Measurements from ENCODE around the gene COL5A1. TPM values are rescaled to one million over a fixed set of nuclear protein-coding genes. Genes with fewer than 3 reads are reported as not detected.
"Not testable (repeated sequence)": the region's sequence is repeated elsewhere in the genome, so short reads cannot be mapped to it uniquely, and the experiment has no call there.

The COL5A1 gene
- total RNA-seq, 1 experiment from 2014 or later: 165 TPM

- Histone ChIP-seq H3K4me1 (replicated peaks) (no peaks in the 10 kb centered on the region), H3K4me3 (no peak overlapping the region), H3K27ac (no peak overlapping the region), H3K27me3 (replicated peaks) (no peaks in the 10 kb centered on the region), H3K36me3 (no peaks in the 10 kb centered on the region), H3K9me3 (replicated peaks) (peaks cover 10% of the 10 kb centered on the region)
- peak in 1 of 2 experiments; percentile 12 for DNase-seq (ENCODE audit: low read depth in 1 of 2, low spot score in 2 of 2)
Observed at GRCh38 chr9:134850611-134851010, 209.0 kb downstream of the COL5A1 start.

DNA sequence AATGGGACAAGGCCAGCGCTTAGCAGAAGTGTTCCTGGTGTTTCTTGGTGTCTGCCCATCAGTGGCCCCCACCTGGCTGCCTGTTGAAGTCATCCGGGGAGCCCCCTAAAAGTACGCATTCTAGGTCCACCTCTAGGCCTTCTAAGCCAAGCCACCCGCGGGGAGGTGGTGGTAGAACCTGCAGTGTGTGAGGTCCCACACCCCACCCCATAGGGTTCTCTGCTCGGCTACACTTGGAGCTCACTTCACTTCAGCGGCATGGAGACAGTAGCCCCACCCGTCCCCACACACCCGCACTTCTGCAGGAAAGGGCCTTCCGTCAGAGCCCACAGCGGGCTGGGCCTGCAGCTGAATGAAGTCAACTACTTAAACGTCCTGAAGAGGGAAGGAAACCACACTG is 209.4 kb downstream of the COL5A1 start:
- Histone ChIP-seq H3K4me1 (replicated peaks) (no peaks in the 10 kb centered on the region), H3K4me3 (no peak overlapping the region), H3K27me3 (replicated peaks) (no peaks in the 10 kb centered on the region), H3K36me3 (no peaks in the 10 kb centered on the region), H3K9me3 (replicated peaks) (peaks cover 10% of the 10 kb centered on the region), H3K27ac (no peak overlapping the region)
- no peak for DNase-seq (ENCODE audit: low read depth in 1 of 2, low spot score in 2 of 2)

DNA sequence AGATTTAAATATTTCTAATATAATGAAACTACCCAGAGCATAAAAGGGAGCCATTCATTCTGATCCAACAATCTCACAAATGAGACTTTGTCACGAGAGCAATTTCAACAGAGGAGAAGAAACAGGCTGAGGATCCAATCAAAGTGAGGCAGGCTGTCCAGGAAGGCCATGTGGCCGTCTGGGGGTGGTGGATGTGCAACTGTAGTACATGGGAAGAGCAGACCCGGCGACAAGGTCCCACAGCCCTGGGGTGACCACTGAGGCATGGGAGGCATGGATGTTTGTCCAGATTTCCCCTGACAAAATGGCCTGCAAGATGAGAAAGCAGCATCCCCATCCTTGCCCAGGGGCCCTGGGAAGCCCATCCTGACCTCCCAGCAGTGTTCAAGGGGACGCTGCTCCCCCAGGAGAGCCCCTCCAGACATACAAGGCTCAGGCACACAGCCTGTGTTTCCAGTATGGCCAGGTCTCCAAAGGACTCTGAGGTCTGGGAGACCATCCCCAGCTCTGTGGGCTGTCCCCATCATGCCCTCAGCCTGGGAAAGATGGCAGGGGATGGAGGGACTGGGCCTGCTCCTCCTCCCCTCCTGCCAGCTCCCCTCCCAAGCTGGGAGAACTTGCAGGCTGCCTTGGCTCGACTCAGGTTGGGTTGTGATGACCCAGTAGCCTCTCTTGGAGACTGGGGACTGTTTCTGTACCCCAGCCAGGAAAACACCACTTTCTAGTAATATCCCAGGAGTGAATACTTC is 211.5 kb downstream of the COL5A1 start:
- Histone ChIP-seq H3K27me3 (replicated peaks) (no peaks in the 10 kb centered on the region), H3K36me3 (no peaks in the 10 kb centered on the region), H3K4me3 (no peak overlapping the region), H3K9me3 (replicated peaks) (peaks cover 7% of the 10 kb centered on the region), H3K4me1 (replicated peaks) (peaks cover under 1% of the 10 kb centered on the region; the same call in 1 of the 2 replicates), H3K27ac (no peak overlapping the region)
- peak in 1 of 2 experiments; percentile 22 for DNase-seq (ENCODE audit: low read depth in 1 of 2, low spot score in 2 of 2)

DNA sequence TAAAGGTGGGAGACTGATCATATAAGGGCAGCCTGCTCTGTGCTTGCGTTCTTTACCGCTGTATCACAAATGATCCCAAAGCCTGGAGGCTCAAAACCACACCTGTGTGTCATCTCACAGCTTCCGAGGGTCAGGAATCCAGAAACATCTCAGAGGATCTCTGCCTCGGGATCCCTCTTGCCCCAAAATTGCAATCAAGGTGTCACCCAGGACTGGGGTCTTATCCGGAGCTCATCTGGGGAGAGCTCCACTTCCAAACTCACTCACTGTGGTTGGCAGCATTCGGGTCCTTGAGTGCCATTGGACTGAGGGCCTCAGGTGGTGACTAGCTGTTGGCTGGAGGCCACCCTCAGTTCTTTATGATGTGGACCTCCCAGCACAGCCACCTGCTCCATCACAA is 212.3 kb downstream of the COL5A1 start:
- peaks cover 8% of the 10 kb centered on the region; the same call in 1 of the 2 replicates for H3K4me1 ChIP-seq (replicated peaks)
- DNase-seq (ENCODE audit: low read depth in 1 of 2, low spot score in 2 of 2): peak in 1 of 2 experiments; percentile 4
- H3K4me3 ChIP-seq: no peak overlapping the region
- no peak overlapping the region for H3K27ac ChIP-seq
- H3K36me3 ChIP-seq: no peaks in the 10 kb centered on the region
- no peaks in the 10 kb centered on the region for H3K27me3 ChIP-seq (replicated peaks)
- peaks cover 3% of the 10 kb centered on the region; the same call in 1 of the 2 replicates for H3K9me3 ChIP-seq (replicated peaks)

DNA sequence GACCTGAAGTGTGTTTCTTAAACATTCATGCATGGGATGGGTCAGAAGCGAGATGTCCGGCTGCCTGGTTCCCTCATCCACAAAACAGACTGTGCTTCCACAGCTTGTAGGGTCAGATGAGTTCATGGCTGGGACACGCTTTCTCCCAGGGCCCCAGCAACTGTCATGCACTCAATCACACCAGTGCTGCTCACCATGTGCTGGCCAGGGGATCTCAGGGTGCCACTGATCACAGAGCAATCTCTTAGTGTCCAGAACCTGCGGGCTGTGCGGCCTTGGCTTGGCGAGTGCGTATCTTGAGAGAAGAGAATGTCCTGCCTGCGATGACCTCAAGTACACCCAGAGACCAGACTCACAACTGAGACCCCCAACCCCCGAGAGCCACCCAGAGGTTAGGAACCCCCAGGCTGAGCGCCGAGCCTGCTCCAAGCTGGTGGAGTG is 213.0 kb downstream of the COL5A1 start:
- H3K4me3 ChIP-seq: no peak overlapping the region
- no peak for DNase-seq (ENCODE audit: low read depth in 1 of 2, low spot score in 2 of 2)
- H3K36me3 ChIP-seq: no peaks in the 10 kb centered on the region
- H3K27me3 ChIP-seq (replicated peaks): no peaks in the 10 kb centered on the region
- H3K27ac ChIP-seq: no peak overlapping the region
- peaks cover 3% of the 10 kb centered on the region; the same call in 1 of the 2 replicates for H3K9me3 ChIP-seq (replicated peaks)
- H3K4me1 ChIP-seq (replicated peaks): peaks cover 8% of the 10 kb centered on the region; the same call in 1 of the 2 replicates

GRCh38 chr9:134855231-134855899 is 213.8 kb downstream of the COL5A1 start:
- H3K27me3 ChIP-seq (replicated peaks): no peaks in the 10 kb centered on the region
- H3K27ac ChIP-seq: no peak overlapping the region
- no peak for DNase-seq (ENCODE audit: low read depth in 1 of 2, low spot score in 2 of 2)
- H3K36me3 ChIP-seq: no peaks in the 10 kb centered on the region
- H3K9me3 ChIP-seq (replicated peaks): peaks cover 3% of the 10 kb centered on the region; the same call in 1 of the 2 replicates
- H3K4me3 ChIP-seq: no peak overlapping the region
- peaks cover 8% of the 10 kb centered on the region; the same call in 1 of the 2 replicates for H3K4me1 ChIP-seq (replicated peaks)

DNA sequence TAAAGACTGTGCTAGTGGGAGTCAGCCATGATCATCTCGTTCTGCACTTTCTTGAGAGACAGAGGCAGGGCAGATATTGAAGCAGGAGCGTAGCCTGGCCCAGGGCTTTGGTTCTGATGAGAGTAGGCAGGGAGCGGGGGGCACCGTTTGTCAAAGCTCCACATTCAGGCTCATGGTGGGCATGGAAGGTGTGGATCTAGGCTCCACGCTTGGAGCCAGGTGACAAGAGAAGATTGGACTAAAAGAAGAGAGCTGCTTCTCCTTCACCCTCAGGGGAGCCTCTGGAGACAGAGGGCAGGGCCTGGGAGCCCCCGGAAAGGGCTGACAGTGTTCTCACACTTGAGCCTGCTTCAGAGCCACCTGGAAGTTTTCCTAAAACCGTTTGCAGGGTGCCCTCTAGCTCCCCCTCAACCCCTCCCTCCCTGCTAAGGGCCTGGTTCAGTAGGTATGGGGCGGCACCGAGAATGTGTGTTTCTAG is 214.3 kb downstream of the COL5A1 start:
- DNase-seq (ENCODE audit: low read depth in 1 of 2, low spot score in 2 of 2): no peak
- Histone ChIP-seq H3K27me3 (replicated peaks) (no peaks in the 10 kb centered on the region), H3K4me3 (no peak overlapping the region), H3K4me1 (replicated peaks) (peaks cover 8% of the 10 kb centered on the region; the same call in 1 of the 2 replicates), H3K36me3 (no peaks in the 10 kb centered on the region), H3K9me3 (replicated peaks) (peaks cover 3% of the 10 kb centered on the region; the same call in 1 of the 2 replicates), H3K27ac (no peak overlapping the region)

DNA sequence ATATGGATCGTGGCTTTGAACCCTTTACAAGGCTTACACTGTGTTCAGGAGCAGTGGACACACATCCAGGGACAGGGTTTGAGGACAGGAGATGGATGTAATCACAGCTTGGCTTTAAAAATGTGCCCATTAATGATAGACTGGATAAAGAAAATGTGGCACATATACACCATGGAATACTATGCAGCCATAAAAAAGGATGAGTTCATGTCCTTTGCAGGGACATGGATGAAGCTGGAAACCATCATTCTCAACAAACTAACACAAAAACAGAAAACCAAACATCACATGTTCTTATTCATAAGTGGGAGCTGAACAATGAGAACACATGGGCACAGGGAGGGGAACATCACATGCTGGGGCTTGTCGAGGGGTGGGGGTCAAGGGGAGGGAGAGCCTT is 215.8 kb downstream of the COL5A1 start:
- DNase-seq (ENCODE audit: low read depth in 1 of 2, low spot score in 2 of 2); H3K27me3 ChIP-seq (replicated peaks); H3K9me3 ChIP-seq (replicated peaks); H3K4me1 ChIP-seq (replicated peaks); H3K4me3 ChIP-seq; H3K27ac ChIP-seq; H3K36me3 ChIP-seq: not testable (repeated sequence)

GRCh38 chr9:134858051-134858841 is 216.6 kb downstream of the COL5A1 start:
- Histone ChIP-seq H3K9me3 (replicated peaks) (no peaks in the 10 kb centered on the region), H3K4me1 (replicated peaks) (peaks cover 8% of the 10 kb centered on the region; the same call in 1 of the 2 replicates), H3K27me3 (replicated peaks) (no peaks in the 10 kb centered on the region), H3K4me3 (no peak overlapping the region), H3K27ac (no peak overlapping the region), H3K36me3 (no peaks in the 10 kb centered on the region)
- peak; percentile 28 to 48 for DNase-seq (ENCODE audit: low read depth in 1 of 2, low spot score in 2 of 2)

- H3K4me1 ChIP-seq (replicated peaks): peaks cover 8% of the 10 kb centered on the region; the same call in 1 of the 2 replicates
- peak in 1 of 2 experiments; percentile 8 for DNase-seq (ENCODE audit: low read depth in 1 of 2, low spot score in 2 of 2)
- H3K36me3 ChIP-seq: no peaks in the 10 kb centered on the region
- H3K9me3 ChIP-seq (replicated peaks): no peaks in the 10 kb centered on the region
- H3K27ac ChIP-seq: no peak overlapping the region
- H3K4me3 ChIP-seq: no peak overlapping the region
- H3K27me3 ChIP-seq (replicated peaks): no peaks in the 10 kb centered on the region
Observed at GRCh38 chr9:134860510-134860909, 218.9 kb downstream of the COL5A1 start.

DNA sequence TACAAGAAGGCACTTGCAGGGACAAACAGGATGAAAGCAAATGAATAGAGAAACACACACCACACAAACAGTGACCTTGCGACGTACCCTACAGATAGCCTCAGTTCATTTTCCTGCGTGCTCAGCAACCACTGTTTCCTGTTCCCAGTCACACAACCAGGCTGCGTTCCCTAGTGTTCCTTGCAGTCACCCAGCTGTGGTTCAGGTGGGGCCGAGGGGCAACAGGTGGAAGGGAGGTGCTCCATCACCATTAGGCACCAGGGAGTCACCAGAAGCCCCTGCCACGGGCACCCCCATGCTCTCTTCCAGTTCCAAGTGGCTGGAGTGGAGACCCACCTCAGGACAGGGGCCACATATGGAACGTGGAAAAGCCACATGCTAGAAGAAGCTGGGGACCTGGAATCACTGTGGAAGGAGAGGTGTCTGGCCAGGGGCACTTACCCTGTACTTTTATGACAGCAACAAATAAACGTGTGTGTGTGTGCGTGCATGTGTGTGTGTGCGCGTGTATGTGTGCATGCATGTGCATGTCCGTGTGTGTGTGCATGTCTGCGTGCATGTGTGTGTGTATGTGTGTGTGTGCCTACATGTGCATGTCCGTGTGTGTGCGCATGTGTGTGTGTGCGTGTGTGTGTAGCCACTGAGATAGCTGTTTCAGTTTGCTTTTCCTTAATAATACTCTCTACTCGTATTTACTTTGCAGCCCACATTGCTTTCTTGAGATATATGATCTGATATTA is 220.2 kb downstream of the COL5A1 start:
- peak in 1 of 2 experiments; percentile 39 for DNase-seq (ENCODE audit: low read depth in 1 of 2, low spot score in 2 of 2)
- Histone ChIP-seq H3K4me1 (replicated peaks) (peaks cover 8% of the 10 kb centered on the region; the same call in 1 of the 2 replicates), H3K27me3 (replicated peaks) (no peaks in the 10 kb centered on the region), H3K9me3 (replicated peaks) (no peaks in the 10 kb centered on the region), H3K27ac (no peak overlapping the region), H3K4me3 (no peak overlapping the region), H3K36me3 (no peaks in the 10 kb centered on the region)

- peaks cover 4% of the 10 kb centered on the region; the same call in 1 of the 2 replicates for H3K4me1 ChIP-seq (replicated peaks)
- H3K36me3 ChIP-seq: no peaks in the 10 kb centered on the region
- no peak overlapping the region for H3K27ac ChIP-seq
- DNase-seq (ENCODE audit: low read depth in 1 of 2, low spot score in 2 of 2): peak in 1 of 2 experiments; percentile 31
- no peaks in the 10 kb centered on the region for H3K27me3 ChIP-seq (replicated peaks)
- H3K9me3 ChIP-seq (replicated peaks): no peaks in the 10 kb centered on the region
- H3K4me3 ChIP-seq: no peak overlapping the region
Observed at GRCh38 chr9:134863306-134863902, 221.8 kb downstream of the COL5A1 start.

All from SJSA1 (cell line).